Natural killer cell treated with Interleukin-12 subunit alpha and Interleukin-12 subunit beta and Interleukin-15 and Interleukin-18, amount 100 ng/mL, for 72 hours (primary cell): ENCODE data around the gene NOS3. TPM values are rescaled to one million over a fixed set of nuclear protein-coding genes. Genes with fewer than 3 reads are reported as not detected.
A peak's percentile ranks its signal among the peaks of the same experiment; 100 is the strongest.

Experiments used
- ATAC-seq, 2 donors: fragments of 150-1000 bp; cut with Tn5 transposase in 1 of 2; sonication (Bioruptor Pico), chemical (Tn5 transposase) in 1 of 2; 2 replicates each; pipeline ENCODE4 v1.10.0; 2021
- DNase-seq: peaks from one replicate; pipeline ENCODE4 v3.0.0; 2022; ENCODE audit warnings: low spot score
- H3K27ac Mint-ChIP-seq, 2 donors: 1 replicate in 1 of 2; 2 replicates in 1 of 2; pipeline ENCODE4 v1.8.0; 2022; ENCODE audit warnings: mixed read lengths in 2 of 2, mild to moderate bottlenecking in 1 of 2, moderate library complexity in 1 of 2
- H3K27me3 Mint-ChIP-seq, 2 donors: 1 replicate in 1 of 2; 2 replicates in 1 of 2; pipeline ENCODE4 v1.8.0; 2022; ENCODE audit warnings: mixed read lengths in 2 of 2
- H3K36me3 Mint-ChIP-seq: one replicate; pipeline ENCODE4 v1.8.0; 2022; ENCODE audit warnings: mixed read lengths
- H3K4me1 Mint-ChIP-seq, 2 donors: 1 replicate in 1 of 2; 2 replicates in 1 of 2; pipeline ENCODE4 v1.8.0; 2022; ENCODE audit warnings: low read depth in 2 of 2, mixed read lengths in 2 of 2, mild to moderate bottlenecking in 1 of 2
- H3K4me3 Mint-ChIP-seq: one replicate; pipeline ENCODE4 v1.8.0; 2022; ENCODE audit warnings: mixed read lengths
- H3K9me3 Mint-ChIP-seq: 2 replicates; pipeline ENCODE4 v1.8.0; 2022; ENCODE audit warnings: mixed read lengths
- total RNA-seq, 2 donors: library from RNA; stranded (reverse); gene quantifications; one replicate each; pipeline ENCODE4 v1.2.3, GENCODE V29; 2022

Gene NOS3
- total RNA-seq, result 1 to 10 TPM; 1.2 to 8.0 TPM

- peaks cover 16 to 24% of the 10 kb centered on the region in 2 donors for H3K4me1 Mint-ChIP-seq
- H3K27me3 Mint-ChIP-seq, result peaks cover 0 to 9% of the 10 kb centered on the region in 2 donors
- DNase-seq, result no peak
- no peak for ATAC-seq
- H3K4me3 Mint-ChIP-seq, result no peak within 1 kb of the TSS
- no peak within 1 kb of the TSS for H3K27ac Mint-ChIP-seq
- no peaks in the 10 kb centered on the region for H3K36me3 Mint-ChIP-seq
- no peaks in the 10 kb centered on the region for H3K9me3 Mint-ChIP-seq
Observed at GRCh38 chr7:150990416-150991186, at the start of gene NOS3. TSS of gene NOS3 (plus strand) at chr7:150991017. CDS start at chr7:150993804, 2,787 bp downstream.

GRCh38 chr7:150941351-150942000 lies 49.3 kb upstream of the NOS3 start:
- peak; percentile 50 for DNase-seq
- no peaks in the 10 kb centered on the region for H3K36me3 Mint-ChIP-seq

GRCh38 chr7:150942001-150942590 lies 48.7 kb upstream of the NOS3 start:
- no peak overlapping the region for H3K4me3 Mint-ChIP-seq
- no peak overlapping the region for H3K27ac Mint-ChIP-seq
- ATAC-seq (peak; percentile 55 to 77), DNase-seq (peak; percentile 63)
- H3K9me3 Mint-ChIP-seq, result no peaks in the 10 kb centered on the region
- peaks cover 15 to 19% of the 10 kb centered on the region in 2 donors for H3K4me1 Mint-ChIP-seq
- peaks cover 5 to 15% of the 10 kb centered on the region in 2 donors for H3K27me3 Mint-ChIP-seq
- H3K36me3 Mint-ChIP-seq, result no peaks in the 10 kb centered on the region

More at GRCh38 chr7:150941351-150942000, 49.3 kb upstream of the NOS3 start:
- Mint-ChIP-seq H3K27ac (no peak overlapping the region), H3K9me3 (no peaks in the 10 kb centered on the region), H3K27me3 (peaks cover 6 to 15% of the 10 kb centered on the region in 2 donors), H3K4me3 (no peak overlapping the region), H3K4me1 (peaks cover 15 to 19% of the 10 kb centered on the region in 2 donors)
- ATAC-seq, result no peak

- Mint-ChIP-seq H3K27me3 (peaks cover 5 to 13% of the 10 kb centered on the region in 2 donors), H3K36me3 (no peaks in the 10 kb centered on the region), H3K4me3 (no peak overlapping the region), H3K27ac (no peak overlapping the region), H3K9me3 (no peaks in the 10 kb centered on the region), H3K4me1 (peaks cover 8 to 16% of the 10 kb centered on the region in 2 donors)
- peak; percentile 57 for DNase-seq
- ATAC-seq, result no peak
Observed at GRCh38 chr7:150942591-150943452, 48.0 kb upstream of the NOS3 start.

- DNase-seq (no peak), ATAC-seq (no peak)
- no peaks in the 10 kb centered on the region for H3K9me3 Mint-ChIP-seq
- H3K36me3 Mint-ChIP-seq, result no peaks in the 10 kb centered on the region
- H3K4me3 Mint-ChIP-seq, result no peak overlapping the region
- no peak overlapping the region for H3K27ac Mint-ChIP-seq
- H3K27me3 Mint-ChIP-seq, result peaks cover 5 to 16% of the 10 kb centered on the region in 2 donors
- peaks cover 2 to 13% of the 10 kb centered on the region in 2 donors for H3K4me1 Mint-ChIP-seq
Observed at GRCh38 chr7:150943453-150943814, 47.4 kb upstream of the NOS3 start.

GRCh38 chr7:150944066-150945042 lies 46.5 kb upstream of the NOS3 start:
- Mint-ChIP-seq H3K36me3 (no peaks in the 10 kb centered on the region), H3K4me1 (peaks cover 0 to 11% of the 10 kb centered on the region in 2 donors), H3K27ac (no peak overlapping the region), H3K27me3 (peaks cover 5 to 17% of the 10 kb centered on the region in 2 donors), H3K9me3 (no peaks in the 10 kb centered on the region), H3K4me3 (no peak overlapping the region)
- DNase-seq (peak; percentile 28), ATAC-seq (no peak)

GRCh38 chr7:150945171-150945852 lies 45.5 kb upstream of the NOS3 start:
- H3K27ac Mint-ChIP-seq, result no peak overlapping the region
- no peak for ATAC-seq
- peaks cover 5 to 15% of the 10 kb centered on the region in 2 donors for H3K27me3 Mint-ChIP-seq
- H3K4me3 Mint-ChIP-seq, result no peak overlapping the region
- peaks cover 0 to 11% of the 10 kb centered on the region in 2 donors for H3K4me1 Mint-ChIP-seq
- DNase-seq, result peak; percentile 35
- H3K36me3 Mint-ChIP-seq, result no peaks in the 10 kb centered on the region
- no peaks in the 10 kb centered on the region for H3K9me3 Mint-ChIP-seq

GRCh38 chr7:150945853-150946420 lies 44.9 kb upstream of the NOS3 start:
- H3K4me3 Mint-ChIP-seq, result no peak overlapping the region
- ATAC-seq, result no peak
- no peak overlapping the region for H3K27ac Mint-ChIP-seq
- no peaks in the 10 kb centered on the region for H3K36me3 Mint-ChIP-seq
- no peaks in the 10 kb centered on the region for H3K9me3 Mint-ChIP-seq
- H3K4me1 Mint-ChIP-seq, result peaks cover 0 to 11% of the 10 kb centered on the region in 2 donors
- DNase-seq, result peak; percentile 47
- H3K27me3 Mint-ChIP-seq, result peaks cover 5 to 11% of the 10 kb centered on the region in 2 donors

- Mint-ChIP-seq H3K27me3 (peaks cover 5 to 8% of the 10 kb centered on the region in 2 donors), H3K9me3 (no peaks in the 10 kb centered on the region), H3K4me1 (peaks cover 0 to 6% of the 10 kb centered on the region in 2 donors), H3K4me3 (no peak overlapping the region), H3K36me3 (no peaks in the 10 kb centered on the region), H3K27ac (no peak overlapping the region)
- DNase-seq (peak; percentile 40), ATAC-seq (no peak)
Observed at GRCh38 chr7:150946421-150947240, 44.2 kb upstream of the NOS3 start.

GRCh38 chr7:150947241-150947745 lies 43.5 kb upstream of the NOS3 start:
- DNase-seq, result peak; percentile 54
- Mint-ChIP-seq H3K36me3 (no peaks in the 10 kb centered on the region), H3K9me3 (no peaks in the 10 kb centered on the region), H3K27me3 (peaks cover 5 to 8% of the 10 kb centered on the region in 2 donors), H3K27ac (no peak overlapping the region), H3K4me1 (peaks cover 0 to under 1% of the 10 kb centered on the region in 2 donors), H3K4me3 (no peak overlapping the region)
- no peak for ATAC-seq
